Astrocyte of the cerebellum (primary cell): ENCODE measurements around the gene SKOR1.

ENCODE experiments used
- DNase-seq: peaks from one replicate; pipeline ENCODE4 v3.0.0-alpha.2; 2011; ENCODE audit warnings: low read depth
- H3K4me3 ChIP-seq: 2 replicates; pipeline ENCODE4 v1.5.1; 2011; ENCODE audit warnings: mild to moderate bottlenecking, low read depth, low read length, moderate library complexity
- CTCF ChIP-seq: IDR thresholded peaks from 2 replicates; pipeline ENCODE4 v1.5.1; 2012; ENCODE audit warnings: low read length, low read depth, moderate library complexity, mild to moderate bottlenecking; ENCODE audit errors: missing control alignments
- in situ Hi-C: cut with HindIII; loops from 2 replicates; pipeline ENCODE4 v1.10.0; 2017; ENCODE audit warnings: low sequenced_read_pairs

The SKOR1 gene

DNA sequence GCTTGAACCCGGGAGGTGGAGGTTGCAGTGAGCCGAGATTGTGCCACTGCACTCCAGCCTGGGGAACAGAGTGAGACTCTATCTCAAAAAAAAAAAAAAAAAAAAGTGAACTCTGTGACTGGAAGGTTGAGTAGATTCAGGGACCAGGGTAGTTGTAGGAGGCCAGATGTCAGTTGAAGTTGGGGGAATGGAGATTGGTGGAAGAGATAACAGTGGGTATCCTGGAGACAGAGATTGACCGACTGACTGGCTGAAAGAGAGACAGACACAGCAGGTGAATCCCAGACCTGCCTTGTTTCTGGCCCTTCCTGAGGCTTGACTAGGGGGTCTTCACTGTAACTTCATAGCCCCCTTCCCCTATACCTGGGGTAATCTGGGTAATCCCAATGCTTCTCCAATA is 36.7 kb downstream of the SKOR1 start:
- no peak for TF ChIP-seq CTCF
- DNase-seq, result no peak
- H3K4me3 ChIP-seq, result no peak overlapping the region
- in situ Hi-C loops, result no loop called here

- DNase-seq, result no peak
- H3K4me3 ChIP-seq, result peak overlapping the region; percentile 38
- TF ChIP-seq CTCF, result no peak
- in situ Hi-C loops, result no loop called here
Observed at GRCh38 chr15:67862750-67863441, 37.6 kb downstream of the SKOR1 start.

DNA sequence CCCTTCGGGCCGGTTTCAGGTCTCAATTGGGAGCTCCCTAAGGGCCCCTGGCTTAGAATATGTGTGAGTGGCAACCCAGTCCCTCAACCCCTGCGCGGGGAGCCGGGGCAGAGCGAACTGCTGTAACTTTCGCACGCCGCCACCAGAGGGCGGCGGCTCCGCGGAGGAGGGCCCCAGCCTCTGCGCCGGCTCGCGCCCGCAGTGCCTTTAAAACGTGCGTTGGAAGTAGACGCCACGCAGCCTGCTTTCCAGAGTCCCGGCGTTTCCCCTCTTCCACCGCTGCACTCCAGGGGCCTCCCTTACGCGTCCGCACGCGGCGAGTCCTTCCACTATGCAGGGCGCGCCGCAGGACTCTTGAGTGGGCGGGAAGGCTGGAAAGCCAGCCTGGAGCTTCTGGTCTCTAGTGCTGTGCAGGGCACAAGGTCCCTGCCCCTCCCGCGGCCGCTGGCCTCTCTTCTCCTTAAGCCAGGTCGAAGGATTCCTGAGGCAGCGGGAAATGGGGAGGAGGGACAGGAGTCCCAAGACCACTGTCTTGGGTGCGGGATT is 38.2 kb downstream of the SKOR1 start:
- in situ Hi-C loops, result no loop called here
- peak overlapping the region; percentile 38 for H3K4me3 ChIP-seq
- peak; percentile 87 for TF ChIP-seq CTCF
- no peak for DNase-seq

GRCh38 chr15:67865331-67865730 is 40.0 kb downstream of the SKOR1 start:
- in situ Hi-C loops, result no loop called here
- no peak for DNase-seq
- TF ChIP-seq CTCF, result no peak
- no peak overlapping the region for H3K4me3 ChIP-seq

DNA sequence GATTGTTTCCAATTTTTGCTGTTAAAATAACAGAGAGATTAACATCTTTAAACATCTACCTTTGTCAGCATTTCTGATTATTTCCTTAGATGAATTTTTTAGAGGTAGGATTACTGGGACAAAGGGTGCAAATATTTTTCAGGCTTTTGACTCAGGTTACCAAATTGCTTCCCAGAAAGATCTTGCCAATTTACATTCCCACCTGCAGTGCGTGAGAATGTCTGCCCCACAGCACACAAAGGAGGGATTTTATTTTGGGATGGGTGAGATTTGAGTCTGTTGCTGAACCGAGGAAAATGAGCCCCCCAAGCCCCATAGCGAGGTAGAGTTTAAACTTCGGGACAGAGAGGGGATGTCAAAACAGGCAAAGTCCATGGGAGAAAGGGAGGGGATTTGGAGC is 40.5 kb downstream of the SKOR1 start:
- in situ Hi-C loops, result no loop called here
- no peak for DNase-seq
- TF ChIP-seq CTCF, result no peak

GRCh38 chr15:67869701-67870100 is 44.4 kb downstream of the SKOR1 start:
- no peak for TF ChIP-seq CTCF
- no peak for DNase-seq
- in situ Hi-C loops, result no loop called here
- H3K4me3 ChIP-seq, result no peak overlapping the region

More for the DNA sequence above, 40.5 kb downstream of the SKOR1 start:
- H3K4me3 ChIP-seq, result no peak overlapping the region
